Measurements from ENCODE around the gene AMN1.
"Not testable (repeated sequence)": the region's sequence is repeated elsewhere in the genome, so short reads cannot be mapped to it uniquely, and the experiment has no call there.

AMN1 gene

DNA sequence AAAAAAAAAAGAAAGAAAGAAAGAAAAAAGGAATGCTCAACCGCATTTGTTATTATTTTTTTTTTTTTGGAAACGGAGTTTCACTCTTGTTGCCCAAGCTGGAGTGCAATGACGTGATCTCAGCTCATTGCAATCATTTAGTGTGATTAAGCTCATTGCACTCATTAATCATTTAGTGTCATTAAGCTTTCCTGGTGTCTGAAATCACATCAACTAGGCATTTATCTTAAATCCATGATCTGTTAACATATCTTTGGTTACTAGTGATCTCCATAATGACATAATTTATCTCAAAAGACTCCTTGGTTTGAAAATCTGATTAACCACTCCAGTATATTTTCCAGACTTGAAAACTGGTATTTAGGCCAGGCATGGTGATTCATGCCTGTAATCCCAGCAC, 43.0 kb downstream of the AMN1 start:
- DNase-seq (ENCODE audit: low spot score), result no peak

DNA sequence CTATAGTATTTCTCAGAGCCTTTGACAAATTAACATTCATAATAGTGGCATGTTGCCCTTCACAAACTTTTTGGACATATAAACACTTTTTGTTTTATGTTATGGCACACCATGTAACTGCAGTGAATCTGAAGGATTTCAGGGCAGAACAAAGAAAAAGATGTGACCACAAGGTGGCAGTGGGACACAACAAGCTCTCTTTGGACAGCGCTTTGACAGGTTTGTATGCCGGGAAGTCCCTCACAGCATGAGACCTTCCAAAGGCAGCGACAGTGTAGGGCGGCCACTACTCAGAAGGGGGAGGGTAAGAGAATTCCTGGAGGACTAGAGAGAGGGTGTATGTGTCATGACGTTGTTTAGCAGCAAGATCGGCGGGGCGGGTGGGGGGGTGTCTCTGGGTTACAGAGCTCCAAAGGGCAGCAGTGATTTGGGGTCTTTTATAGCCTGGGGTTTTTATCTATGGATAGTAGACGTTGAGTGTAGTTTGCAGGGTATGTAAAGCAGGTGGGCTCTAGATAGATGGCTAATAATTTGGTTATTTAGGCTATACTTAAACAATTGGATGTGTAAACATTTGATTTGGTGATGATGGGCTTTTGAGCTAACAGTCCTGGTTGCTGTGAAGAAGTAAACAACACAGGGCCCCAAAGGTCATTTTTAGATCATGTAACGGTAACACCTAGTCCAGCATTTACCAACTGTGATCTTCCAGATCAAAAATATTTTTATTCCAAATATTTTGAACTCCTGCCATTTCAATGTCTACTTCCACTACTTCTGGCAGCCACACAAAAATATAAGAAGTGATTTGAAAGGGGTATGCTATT, 46.5 kb downstream of the AMN1 start:
- peak; percentile 86 for DNase-seq (ENCODE audit: low spot score)

DNA sequence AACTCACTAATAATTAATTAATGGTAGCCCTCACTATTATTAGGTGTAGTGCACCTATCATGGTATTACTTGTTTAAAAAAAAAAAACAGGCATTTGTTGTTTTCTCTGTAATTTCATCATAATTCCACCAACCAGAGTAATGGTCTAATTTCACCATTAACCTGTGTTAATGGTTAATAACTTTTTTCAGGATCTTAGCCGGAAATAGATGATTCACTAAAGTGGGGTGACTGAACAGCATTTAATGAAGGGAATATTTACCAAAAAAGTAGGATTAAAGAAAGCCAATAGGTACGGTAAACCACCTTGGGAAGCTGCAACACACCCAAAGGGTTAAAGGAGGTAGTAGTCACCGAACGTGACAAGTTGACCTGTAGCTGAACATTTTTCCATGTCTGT, 56.3 kb downstream of the AMN1 start:
- DNase-seq (ENCODE audit: low spot score), result no peak

DNA sequence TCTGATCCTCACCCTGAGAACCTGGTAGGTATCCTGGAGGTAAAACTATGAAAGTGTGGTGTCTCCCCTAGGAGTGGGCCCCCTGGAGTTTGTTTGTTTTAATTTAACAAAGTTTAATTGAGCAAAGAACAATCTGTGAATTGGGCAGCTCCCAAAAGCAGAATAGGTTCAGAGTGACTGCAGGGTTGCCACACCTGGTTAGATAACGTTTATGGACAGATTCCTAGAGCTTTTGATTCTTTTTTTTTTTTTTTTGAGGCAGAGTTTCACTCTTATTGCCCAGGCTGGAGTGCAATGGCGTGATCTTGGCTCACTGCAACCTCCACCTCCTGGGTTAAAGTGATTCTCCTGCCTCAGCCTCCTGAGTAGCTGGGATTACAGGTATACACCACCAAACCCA, 59.2 kb downstream of the AMN1 start:
- not testable (repeated sequence) for DNase-seq (ENCODE audit: low spot score)

DNA sequence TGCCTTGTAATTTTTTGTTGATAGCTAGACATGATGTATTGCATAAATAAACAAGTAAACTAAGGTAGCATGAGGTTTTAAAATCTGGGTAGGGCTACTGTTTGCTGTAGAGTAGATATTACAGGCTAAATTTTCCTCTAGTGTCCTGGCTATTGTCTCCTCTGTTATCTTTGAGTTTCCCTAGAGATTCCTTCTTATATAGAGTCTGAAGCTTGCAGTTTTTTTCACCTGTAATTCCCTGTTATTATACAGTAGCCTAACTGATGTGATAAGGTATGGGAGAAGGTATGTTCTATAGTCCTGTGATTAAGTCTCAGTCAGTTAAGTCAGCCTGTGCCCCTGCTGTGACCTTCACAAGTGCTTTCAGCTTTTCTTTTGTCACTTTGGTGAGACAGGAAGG, 59.8 kb downstream of the AMN1 start:
- DNase-seq (ENCODE audit: low spot score), result no peak

DNA sequence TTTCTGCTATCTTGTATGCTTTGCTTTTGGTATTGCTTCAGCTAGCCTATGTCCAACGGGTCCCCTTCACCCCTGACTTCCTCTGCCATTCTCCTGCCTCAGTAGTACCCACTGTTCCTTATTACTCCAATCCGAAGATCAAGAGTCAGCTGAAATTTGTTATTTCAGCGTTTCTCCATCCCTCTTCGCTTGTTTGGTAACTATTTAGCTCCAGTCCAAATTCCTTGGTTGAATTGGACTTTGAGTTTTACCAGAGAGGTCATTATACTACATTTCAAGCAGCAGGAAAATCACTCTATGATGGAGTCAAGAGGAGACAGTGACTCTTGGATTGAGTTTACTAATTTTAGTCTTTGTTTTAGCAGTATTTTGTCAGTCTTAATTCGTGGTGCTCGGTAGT, 64.8 kb downstream of the AMN1 start:
- no peak for DNase-seq (ENCODE audit: low spot score)

DNA sequence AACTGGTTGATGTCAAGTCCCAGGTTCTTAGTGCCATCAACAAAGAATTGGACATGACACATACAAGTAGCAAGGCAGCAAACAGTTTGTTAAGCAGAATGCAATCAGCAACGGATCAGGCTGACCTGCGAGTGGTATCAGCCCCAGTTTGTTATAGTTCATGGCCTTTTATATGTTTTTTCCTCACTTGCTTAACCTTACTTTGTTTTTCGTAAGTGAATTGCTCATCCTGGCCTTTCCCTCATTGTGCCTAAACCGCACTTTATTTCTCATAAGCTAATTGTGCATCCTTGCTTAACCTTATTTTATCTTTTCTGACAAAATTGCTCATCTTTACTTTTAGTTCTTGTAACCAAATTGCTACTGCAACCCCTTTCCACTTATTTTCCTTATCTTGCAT, 65.2 kb downstream of the AMN1 start:
- no peak for DNase-seq (ENCODE audit: low spot score)

DNA sequence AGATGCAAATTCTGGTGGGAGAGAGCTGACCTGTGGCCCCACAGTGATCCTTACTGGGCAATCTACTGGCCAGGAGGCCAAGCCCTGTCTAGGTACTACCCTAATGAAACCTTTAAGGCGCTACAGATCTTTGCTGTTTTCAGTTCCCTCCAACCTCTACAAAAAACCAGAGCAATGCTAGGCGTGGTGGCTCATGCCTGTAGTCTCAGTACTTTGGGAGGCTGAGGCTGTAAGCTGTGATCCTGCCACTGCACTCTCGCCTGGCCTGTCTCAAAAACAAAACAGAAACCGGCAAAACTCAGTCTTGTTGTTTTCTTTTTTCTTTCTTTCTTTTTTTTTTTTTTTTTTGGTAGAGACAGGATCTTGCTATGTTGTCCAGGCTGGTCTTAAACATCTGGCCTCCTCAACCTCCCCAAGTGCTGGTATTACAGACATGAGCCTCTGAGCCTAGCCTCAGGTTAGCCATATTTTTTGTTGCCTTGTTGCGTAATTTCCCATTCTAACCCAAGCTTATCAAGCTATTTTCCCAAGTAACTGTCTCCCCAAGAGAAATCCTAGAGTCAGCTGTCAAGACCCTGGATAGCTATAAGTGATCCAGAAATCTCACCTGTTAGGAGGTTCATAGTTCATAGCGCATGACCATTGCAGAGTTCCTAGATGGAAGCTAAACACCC, 66.5 kb downstream of the AMN1 start:
- no peak for DNase-seq (ENCODE audit: low spot score)

DNA sequence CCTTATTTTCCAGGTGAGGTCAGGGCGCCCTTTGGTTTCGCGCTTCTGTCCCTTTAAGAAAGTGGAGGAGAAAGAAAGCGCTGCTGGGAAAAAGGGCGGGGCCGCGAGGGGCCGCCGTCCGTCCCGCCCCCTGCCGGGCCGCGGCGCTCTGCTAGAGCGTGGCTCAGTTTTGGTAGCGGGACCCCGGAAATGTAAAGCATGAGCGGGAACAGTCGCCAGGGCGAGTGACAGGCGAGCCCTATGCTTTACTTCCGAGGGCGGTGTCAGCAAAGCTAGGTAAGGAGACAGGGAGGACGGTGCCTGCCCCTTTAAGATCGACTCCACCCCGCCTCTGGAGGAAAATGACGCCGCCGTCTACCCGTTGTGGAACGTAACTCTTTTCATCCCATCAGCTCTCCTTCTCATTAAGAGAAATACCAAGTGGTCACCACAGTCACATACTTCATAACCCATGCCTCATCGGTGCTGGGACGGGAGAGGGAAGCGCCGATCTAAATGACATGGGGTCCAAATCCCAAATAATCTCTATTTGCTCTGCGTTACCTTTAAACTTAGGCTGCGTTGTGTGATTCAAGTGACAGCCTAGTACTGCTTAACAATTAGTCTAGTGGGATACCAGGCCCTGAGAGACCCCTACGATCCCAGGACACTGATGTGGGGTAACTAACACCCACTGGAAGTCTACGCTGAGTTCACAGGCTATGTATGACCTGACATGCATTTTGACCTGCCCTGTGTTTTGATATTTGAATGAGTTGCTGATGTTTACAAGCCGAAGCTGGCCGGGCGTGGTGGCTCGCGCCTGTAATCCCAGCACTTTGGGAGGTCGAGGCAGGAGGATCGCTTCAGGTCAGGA, 69.5 kb downstream of the AMN1 start, which contains the start of gene ETFBKMT:
Gene ETFBKMT, plus strand, starts transcription at position 602 of the 856 bp plus-strand sequence. CDS start 2,266 bp downstream, outside the sequence.
- DNase-seq (ENCODE audit: low spot score), result peak; percentile 95

DNA sequence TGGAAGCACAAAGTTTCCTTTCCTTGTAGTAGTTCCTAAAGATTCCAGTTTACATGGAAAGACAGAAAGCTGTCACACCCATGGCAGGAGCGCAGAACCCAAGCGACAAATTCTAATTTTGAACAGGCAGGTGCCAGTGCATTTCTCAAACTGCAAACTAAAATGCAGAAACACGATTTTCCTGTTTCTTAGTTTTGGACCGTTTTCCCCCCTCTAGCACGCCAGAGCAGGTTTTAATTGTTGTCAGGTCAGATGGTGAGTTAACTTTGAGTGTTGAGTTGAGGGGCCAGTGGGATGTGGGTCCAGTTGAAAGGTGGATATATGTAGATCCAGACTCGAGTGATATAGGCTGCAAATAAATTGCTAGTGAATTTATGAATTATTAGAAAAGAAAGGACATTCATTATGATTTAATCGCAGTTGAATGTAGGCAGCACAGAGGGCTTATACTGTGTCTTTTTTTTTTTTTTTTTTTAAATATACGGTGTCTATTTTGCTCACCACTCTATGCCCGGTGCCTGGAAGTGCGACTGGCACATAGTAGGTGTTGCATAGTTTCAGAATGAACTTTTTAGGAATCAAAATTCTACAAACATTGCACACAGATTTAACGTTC, 70.2 kb downstream of the AMN1 start:
- DNase-seq (ENCODE audit: low spot score), result no peak

DNA sequence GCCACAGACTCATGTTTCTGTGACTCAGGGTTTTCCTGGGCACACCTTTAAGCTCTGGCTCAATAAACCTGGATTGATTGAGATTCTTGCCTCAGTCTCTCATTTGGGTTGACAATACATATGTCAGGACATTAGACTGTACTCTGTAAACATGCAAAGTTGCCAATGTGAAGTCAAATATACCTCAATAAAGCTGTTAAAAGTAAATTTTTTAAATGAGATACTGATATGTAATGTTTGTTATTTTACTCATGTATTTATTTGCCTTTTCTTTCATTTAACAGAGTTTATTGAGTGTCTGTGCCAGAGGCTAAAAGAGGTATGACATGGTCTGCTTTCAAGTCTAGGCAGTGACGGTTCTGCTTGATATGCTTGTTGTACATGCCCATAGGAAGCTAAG, 73.0 kb downstream of the AMN1 start:
- DNase-seq (ENCODE audit: low spot score), result no peak

DNA sequence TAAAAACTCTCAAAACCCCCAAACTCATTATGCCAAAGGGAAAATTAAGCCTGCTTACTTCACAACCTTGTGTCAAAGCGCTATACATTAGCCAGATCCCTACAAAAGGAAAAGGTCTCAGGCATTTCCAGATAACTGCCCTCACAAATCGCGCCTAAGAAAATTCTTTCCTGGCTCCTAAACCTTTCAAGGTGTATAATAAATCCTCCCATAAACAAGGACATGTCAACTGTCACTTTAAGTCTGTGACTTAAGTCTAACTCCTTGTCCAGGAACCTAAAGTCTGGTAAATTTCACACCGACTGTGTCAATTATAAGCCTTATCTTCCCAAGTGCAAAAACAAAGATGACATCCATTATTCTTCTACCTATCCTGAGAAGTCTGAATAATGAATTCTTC, 73.6 kb downstream of the AMN1 start:
- DNase-seq (ENCODE audit: low spot score), result no peak

DNA sequence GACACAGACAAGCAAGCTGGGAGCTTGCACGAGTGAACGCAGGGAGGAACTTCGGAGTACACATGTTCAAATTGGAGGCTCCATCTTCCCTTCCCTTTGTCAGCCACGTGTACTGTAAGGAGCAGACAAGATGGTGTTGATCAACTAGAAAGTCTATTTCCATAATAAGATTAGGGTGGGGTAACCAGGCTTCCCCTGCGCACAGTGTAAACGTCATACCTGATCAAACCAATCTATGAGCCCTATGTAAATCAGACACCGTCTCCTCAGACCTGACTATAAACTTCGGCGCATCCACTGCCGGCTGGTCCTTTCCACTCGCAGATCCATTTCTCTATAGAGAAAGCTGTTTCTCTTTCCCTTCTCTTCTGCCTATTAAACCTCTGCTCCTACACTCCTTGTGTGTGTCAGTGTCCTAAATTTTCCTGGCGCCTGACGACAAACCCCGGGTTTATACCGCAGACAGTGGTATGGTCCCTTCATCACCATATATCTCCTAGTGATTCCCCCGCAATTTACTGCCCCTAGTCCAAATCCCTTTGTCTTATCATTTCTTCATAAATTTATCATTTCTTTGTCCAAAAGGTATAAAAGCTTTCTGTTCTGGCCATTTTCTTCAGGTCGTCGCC, 76.8 kb downstream of the AMN1 start:
- DNase-seq (ENCODE audit: low spot score), result no peak

DNA sequence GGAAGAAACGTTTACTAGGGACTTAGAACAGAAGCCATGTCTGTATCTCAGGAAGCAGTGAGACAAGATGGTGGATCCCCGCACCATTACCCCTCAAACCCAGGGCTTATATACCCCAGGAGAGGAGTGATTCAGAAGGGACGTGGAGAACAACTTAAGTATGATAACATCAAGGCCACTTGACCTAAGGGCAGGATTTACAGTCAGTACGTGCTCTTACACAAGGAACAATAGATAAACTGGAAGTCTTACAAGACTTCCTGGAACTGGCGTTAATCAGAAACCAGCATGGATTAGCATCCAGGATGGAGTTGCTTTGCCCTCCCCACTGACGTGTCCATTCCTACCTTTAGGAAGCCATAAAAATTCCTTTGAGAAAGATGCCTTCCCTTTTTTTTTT, 77.9 kb downstream of the AMN1 start:
- no peak for DNase-seq (ENCODE audit: low spot score)

DNA sequence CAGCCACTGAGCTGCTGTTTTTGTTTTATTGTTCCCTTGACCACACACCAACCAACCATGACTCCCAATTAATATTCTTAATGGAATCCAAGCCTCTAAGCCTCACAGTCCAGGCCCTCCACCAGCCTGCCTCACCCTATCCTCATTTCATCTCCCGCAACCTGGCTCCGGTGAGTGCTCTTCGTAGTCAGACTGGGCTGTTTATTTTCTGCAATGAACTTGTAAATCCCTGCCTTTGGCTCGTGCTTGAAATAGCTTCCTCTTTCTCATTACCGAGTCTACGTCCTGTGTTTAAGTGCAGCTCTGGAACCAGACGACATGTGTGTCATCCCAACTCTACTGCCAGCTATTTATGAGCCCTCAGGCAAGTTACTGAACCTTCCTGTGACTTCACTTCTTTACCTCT, 81.7 kb downstream of the AMN1 start:
- no peak for DNase-seq (ENCODE audit: low spot score)

DNA sequence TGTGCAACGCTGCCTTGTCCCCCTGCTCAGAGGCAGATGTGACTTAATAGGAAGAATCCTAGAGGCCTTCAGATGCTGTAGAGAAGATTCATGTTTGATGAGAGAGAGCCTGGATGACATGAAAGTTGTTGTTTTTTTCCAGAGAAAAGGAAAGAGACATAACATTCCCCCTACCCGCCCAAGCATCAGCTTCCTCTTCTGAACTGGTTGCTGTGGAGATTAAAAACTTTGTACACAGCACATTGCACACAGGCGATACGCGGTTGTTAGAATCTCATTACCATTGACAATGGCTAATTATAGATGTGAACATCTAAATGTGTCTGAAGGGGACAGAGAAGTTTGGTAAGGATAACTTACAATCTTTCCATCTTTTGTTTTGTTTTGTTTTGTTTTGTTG, 82.9 kb downstream of the AMN1 start:
- no peak for DNase-seq (ENCODE audit: low spot score)

DNA sequence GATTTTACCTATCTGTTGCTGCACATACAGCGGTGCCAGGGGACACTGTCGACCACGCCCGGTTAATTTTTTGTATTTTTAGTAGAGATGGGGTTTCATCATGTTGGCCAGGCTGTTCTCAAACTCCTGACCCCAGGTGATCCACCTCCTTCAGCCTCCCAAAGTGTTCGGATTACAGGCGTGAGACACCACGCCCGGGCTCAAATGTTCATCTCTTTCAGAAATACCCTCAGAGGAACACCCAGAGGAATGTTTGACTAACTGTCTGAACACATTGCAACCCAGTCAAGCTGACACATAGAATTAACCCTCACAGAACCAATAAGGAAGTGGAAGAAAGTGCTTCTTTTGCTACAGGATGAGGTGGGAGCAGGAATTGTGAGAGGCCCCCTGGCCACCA, 84.3 kb downstream of the AMN1 start:
- no peak for DNase-seq (ENCODE audit: low spot score)

DNA sequence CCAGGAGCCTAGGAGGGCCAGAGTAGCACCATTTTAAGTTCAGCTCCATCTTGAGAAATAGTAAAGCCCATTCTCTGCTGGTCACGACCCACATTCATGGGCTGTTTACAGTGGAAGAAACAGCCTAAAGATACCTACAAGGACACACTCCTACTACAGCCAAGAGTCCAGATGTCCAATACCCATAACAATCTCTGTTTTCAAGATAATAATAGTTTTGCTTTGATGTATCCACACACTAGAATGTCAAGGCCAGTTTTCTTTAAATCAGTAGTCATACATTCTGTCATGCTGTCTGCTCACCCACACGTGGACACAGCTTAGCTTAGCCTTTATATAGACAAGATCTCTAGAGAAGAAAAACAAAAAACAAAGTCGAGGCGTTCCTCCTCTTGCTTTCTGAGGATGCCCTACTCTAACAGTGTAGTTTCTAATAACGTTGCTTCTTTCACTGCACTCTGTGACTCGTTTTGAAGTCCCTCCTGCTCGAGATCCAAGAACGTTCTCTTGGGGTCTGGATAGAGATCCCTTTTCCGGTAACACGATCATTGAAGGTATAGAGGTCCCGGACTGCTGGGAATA, 87.2 kb downstream of the AMN1 start:
- no peak for DNase-seq (ENCODE audit: low spot score)

DNA sequence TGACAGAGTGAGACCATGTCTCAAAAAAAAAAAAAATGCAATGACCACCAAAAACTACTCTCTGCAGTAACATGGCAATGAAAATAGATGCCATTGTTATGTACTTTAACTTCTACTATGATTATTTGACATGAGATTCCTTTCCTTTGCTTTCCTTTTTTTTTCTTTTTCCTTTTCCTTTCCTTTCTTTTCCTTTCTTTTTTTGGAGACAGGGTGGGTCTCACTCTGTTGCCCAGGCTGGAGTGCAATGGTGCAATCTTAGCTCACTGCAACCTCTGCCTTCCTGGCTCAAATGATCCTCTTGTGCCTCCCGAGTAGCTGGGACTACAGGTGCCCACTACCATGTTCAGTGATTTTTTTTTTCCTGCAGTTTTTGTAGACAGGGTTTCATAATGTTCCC, 94.2 kb downstream of the AMN1 start:
- DNase-seq (ENCODE audit: low spot score), result no peak

DNA sequence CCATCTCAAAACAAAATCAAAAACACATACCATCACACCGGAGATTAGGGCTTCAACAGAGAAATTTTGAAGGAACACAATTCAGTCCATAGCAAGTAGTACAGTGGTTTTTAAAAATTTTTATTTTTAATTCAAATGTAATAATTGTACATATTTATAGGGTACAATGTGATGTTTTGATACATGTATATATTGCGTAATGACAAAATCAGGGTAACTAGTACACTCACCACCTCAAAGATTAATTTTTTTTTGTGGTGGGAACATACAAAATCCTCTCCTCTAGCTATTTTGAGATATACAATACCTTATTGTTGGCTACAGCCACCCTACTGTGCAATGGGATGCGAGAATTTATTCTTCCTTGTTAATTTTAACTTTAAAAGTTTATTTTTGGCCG, 95.4 kb downstream of the AMN1 start:
- no peak for DNase-seq (ENCODE audit: low spot score)

DNA sequence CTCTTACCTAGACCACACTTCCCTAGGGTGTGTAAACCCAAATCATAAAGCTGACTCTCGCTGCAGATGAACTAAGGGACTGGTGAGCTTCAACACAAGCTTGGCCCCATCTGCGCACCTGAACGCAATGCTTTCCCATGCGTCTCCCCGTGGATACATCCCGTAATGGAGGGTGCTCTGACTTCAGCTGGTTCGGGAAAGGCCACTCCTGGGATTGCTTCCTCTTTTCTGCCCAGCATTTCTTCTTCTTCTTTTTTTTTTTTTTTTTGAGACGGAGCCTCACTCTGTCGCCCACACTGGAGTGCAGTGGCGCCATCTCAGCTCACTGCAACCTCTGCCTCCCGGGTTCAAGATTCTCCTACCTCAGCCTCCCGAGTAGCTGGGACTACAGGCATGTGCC, 97.0 kb downstream of the AMN1 start:
- no peak for DNase-seq (ENCODE audit: low spot score)

Measured in CD4-positive, alpha-beta T cell treated with Interleukin-2 at 100 ng/mL for 4 hours (primary cell).